Trophoblast cell (in vitro differentiated cells and primary cell): ENCODE measurements around the gene CDC42EP4.

Experiments used
- DNase-seq, 2 donors: peaks; one replicate each; pipeline ENCODE4 v3.0.0-alpha.2; 2016
- H2AFZ ChIP-seq: 2 replicates; pipeline ENCODE4 v1.6.1; 2013; ENCODE audit warnings: low read length, moderate library complexity, mild to moderate bottlenecking; ENCODE audit not compliant: insufficient read depth, poor library complexity
- H2AK5ac ChIP-seq: 2 replicates; pipeline ENCODE4 v1.6.1; 2013; ENCODE audit warnings: mild to moderate bottlenecking, low read length
- H2BK120ac ChIP-seq: 2 replicates; pipeline ENCODE4 v1.6.1; 2013; ENCODE audit warnings: low read length, mild to moderate bottlenecking, moderate library complexity; ENCODE audit not compliant: insufficient read depth, poor library complexity
- H2BK12ac ChIP-seq: 2 replicates; pipeline ENCODE4 v1.6.1; 2013; ENCODE audit warnings: mild to moderate bottlenecking, low read length, moderate library complexity
- H2BK5ac ChIP-seq: 2 replicates; pipeline ENCODE4 v1.6.1; 2013; ENCODE audit warnings: low read length, low read depth, moderate library complexity, mild to moderate bottlenecking; ENCODE audit not compliant: poor library complexity
- H3K14ac ChIP-seq: 2 replicates; pipeline ENCODE4 v1.6.1; 2013; ENCODE audit warnings: mild to moderate bottlenecking, low read length
- H3K18ac ChIP-seq: 2 replicates; pipeline ENCODE4 v1.6.1; 2013; ENCODE audit warnings: mild to moderate bottlenecking, low read length
- H3K23ac ChIP-seq: 2 replicates; pipeline ENCODE4 v1.6.1; 2013; ENCODE audit warnings: low read length
- H3K27ac ChIP-seq: 2 replicates; pipeline ENCODE4 v1.5.1; 2013; ENCODE audit warnings: low read depth, mild to moderate bottlenecking, inconsistent platforms, low read length, moderate library complexity
- H3K27me3 ChIP-seq: 2 replicates; pipeline ENCODE4 v1.6.1; 2013; ENCODE audit warnings: inconsistent platforms, mild to moderate bottlenecking, low read length, moderate library complexity; ENCODE audit not compliant: insufficient read depth
- H3K36me3 ChIP-seq, 2 experiments: 1 replicate in 1 of 2; 2 replicates in 1 of 2; pipeline ENCODE4 v1.6.1; 2013; ENCODE audit warnings: low read length in 2 of 2, mild to moderate bottlenecking in 2 of 2, moderate library complexity in 1 of 2; ENCODE audit not compliant: insufficient read depth in 2 of 2, control insufficient read depth in 1 of 2
- H3K4ac ChIP-seq: 2 replicates; pipeline ENCODE4 v1.6.1; 2013; ENCODE audit warnings: low read depth, mild to moderate bottlenecking, low read length, moderate library complexity
- H3K4me1 ChIP-seq, 2 experiments: 1 replicate in 1 of 2; 2 replicates in 1 of 2; pipeline ENCODE4 v1.6.1; 2013; ENCODE audit warnings: low read length in 2 of 2, mild to moderate bottlenecking in 2 of 2, moderate library complexity in 1 of 2; ENCODE audit not compliant: insufficient read depth in 2 of 2, control insufficient read depth in 1 of 2
- H3K4me2 ChIP-seq: 2 replicates; pipeline ENCODE4 v1.6.1; 2013; ENCODE audit warnings: inconsistent platforms, mild to moderate bottlenecking, low read length, moderate library complexity
- H3K4me3 ChIP-seq: 2 replicates; pipeline ENCODE4 v1.5.1; 2013; ENCODE audit warnings: mild to moderate bottlenecking, low read depth, low read length, inconsistent platforms
- H3K79me1 ChIP-seq: one replicate; pipeline ENCODE4 v1.6.1; 2013; ENCODE audit warnings: low read length
- H3K79me2 ChIP-seq: 2 replicates; pipeline ENCODE4 v1.6.1; 2013; ENCODE audit warnings: low read length, mild to moderate bottlenecking; ENCODE audit not compliant: control insufficient read depth, insufficient read depth, poor library complexity
- H3K9ac ChIP-seq: 2 replicates; pipeline ENCODE4 v1.6.1; 2013; ENCODE audit warnings: mild to moderate bottlenecking, low read length
- H3K9me3 ChIP-seq: 2 replicates; pipeline ENCODE4 v1.6.1; 2013; ENCODE audit warnings: low read depth, mild to moderate bottlenecking, control low read depth, inconsistent platforms, low read length; ENCODE audit not compliant: insufficient read depth
- H4K12ac ChIP-seq: 2 replicates; pipeline ENCODE4 v1.6.1; 2013; ENCODE audit warnings: low read depth, mild to moderate bottlenecking, low read length, moderate library complexity
- H4K8ac ChIP-seq: 2 replicates; pipeline ENCODE4 v1.6.1; 2013; ENCODE audit warnings: low read depth, mild to moderate bottlenecking, low read length, moderate library complexity
- H4K91ac ChIP-seq: one replicate; pipeline ENCODE4 v1.6.1; 2013; ENCODE audit warnings: low read depth, mild to moderate bottlenecking, low read length, moderate library complexity
- WGBS: extraction: QIAGEN DNeasy Blood & Tissue Kit; methylation state at CpG from one replicate; pipeline ENCODE4 v1.1.7; 2013; ENCODE audit warnings: missing lambda C conversion rate; ENCODE audit not compliant: insufficient read length, insufficient coverage; ENCODE audit errors: extremely low coverage; 5-methylcytosine and 5-hydroxymethylcytosine counted together

The CDC42EP4 gene

GRCh38 chr17:73300392-73300791 is 11.4 kb downstream of the CDC42EP4 start:
- Histone ChIP-seq H2AK5ac (no peak overlapping the region), H2AFZ (no peak overlapping the region), H3K14ac (no peak overlapping the region), H3K27ac (no peak overlapping the region), H3K4me3 (no peak overlapping the region), H3K27me3 (no peaks in the 10 kb centered on the region), H3K36me3 (peaks cover 0 to 2% of the 10 kb centered on the region in 2 experiments), H3K9me3 (no peaks in the 10 kb centered on the region), H3K79me2 (peaks cover 11% of the 10 kb centered on the region), H2BK5ac (no peak overlapping the region), H4K8ac (no peak overlapping the region), H4K91ac (no peak overlapping the region), H3K4me2 (no peak overlapping the region), H3K9ac (no peak overlapping the region), H3K79me1 (peaks cover 6% of the 10 kb centered on the region), H3K4ac (peak overlapping the region; percentile 45), H3K4me1 (peaks cover 22% of the 10 kb centered on the region in 2 experiments), H2BK120ac (no peak overlapping the region), H4K12ac (no peak overlapping the region), H3K23ac (no peak overlapping the region), H3K18ac (no peak overlapping the region), H2BK12ac (no peak overlapping the region)
- no peak for DNase-seq
- no CpG with 5 or more reads among the region's 3 CpGs for WGBS

DNA sequence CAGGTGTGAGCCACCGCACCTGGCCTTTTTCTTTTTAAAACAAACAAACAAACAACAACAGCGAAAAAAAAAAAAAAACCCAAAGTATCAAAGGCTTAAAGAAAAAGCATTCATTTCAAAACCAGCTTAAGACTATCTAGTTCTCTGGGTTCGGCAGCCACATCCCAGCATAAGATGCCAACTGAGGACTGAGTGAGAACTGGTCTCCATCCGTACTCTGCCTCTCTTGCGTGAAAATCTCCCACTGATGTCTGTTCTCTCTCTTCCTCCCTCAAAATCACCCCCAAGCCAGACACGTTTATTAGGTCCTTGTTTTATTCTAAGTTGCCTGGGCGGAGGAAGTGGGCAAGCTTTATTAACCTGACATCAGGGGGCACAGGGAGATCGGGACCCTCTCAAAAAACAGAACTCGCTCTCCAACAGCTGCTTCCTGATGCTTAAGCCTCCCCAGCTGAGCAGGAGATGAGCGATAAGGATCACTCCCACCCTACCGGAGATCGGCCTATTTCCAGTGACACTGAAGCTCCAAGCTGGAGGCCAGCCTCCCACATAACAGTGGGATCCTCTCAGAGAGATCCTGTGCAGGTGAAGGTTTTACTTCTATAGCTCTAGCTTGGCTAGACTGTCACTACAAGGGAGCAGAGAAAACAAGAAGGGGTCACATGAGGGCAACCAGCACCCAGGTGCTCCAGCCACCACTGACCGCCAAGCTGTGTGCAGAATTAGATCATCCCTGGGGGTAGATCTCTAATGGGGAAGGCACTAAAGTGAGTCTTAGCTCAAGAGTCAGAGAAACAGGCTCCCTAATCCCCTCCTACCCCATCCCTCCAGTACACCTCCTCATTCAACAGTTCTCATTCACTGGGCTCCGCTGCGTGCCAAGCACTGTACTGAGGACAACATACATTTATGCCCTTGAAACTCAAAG is 13.6 kb downstream of the CDC42EP4 start:
- no CpG with 5 or more reads among the region's 15 CpGs for WGBS

GRCh38 chr17:73293480-73293911 is 18.3 kb downstream of the CDC42EP4 start:
- WGBS: no CpG with 5 or more reads among the region's 9 CpGs

More for the DNA sequence above, 13.6 kb downstream of the CDC42EP4 start:
- H3K9ac ChIP-seq: no peak overlapping the region
- H3K27ac ChIP-seq: no peak overlapping the region
- no peak overlapping the region for H3K18ac ChIP-seq
- no peak overlapping the region for H4K8ac ChIP-seq
- H3K4ac ChIP-seq: peak overlapping the region; percentile 9
- no peak overlapping the region for H3K4me3 ChIP-seq
- no peak overlapping the region for H3K14ac ChIP-seq
- peaks cover 9% of the 10 kb centered on the region for H3K79me2 ChIP-seq
- peak in 1 of 2 donors; percentile 35 for DNase-seq
- H2BK12ac ChIP-seq: no peak overlapping the region
- peaks cover 22% of the 10 kb centered on the region in 2 experiments for H3K4me1 ChIP-seq
- H3K79me1 ChIP-seq: peaks cover 5% of the 10 kb centered on the region
- H4K91ac ChIP-seq: no peak overlapping the region
- no peak overlapping the region for H2AK5ac ChIP-seq
- no peak overlapping the region for H3K23ac ChIP-seq
- no peak overlapping the region for H4K12ac ChIP-seq
- H3K27me3 ChIP-seq: no peaks in the 10 kb centered on the region
- H2BK5ac ChIP-seq: no peak overlapping the region
- H3K4me2 ChIP-seq: no peak overlapping the region
- peaks cover 0 to 2% of the 10 kb centered on the region in 2 experiments for H3K36me3 ChIP-seq
- H2BK120ac ChIP-seq: no peak overlapping the region
- H3K9me3 ChIP-seq: no peaks in the 10 kb centered on the region
- no peak overlapping the region for H2AFZ ChIP-seq

DNA sequence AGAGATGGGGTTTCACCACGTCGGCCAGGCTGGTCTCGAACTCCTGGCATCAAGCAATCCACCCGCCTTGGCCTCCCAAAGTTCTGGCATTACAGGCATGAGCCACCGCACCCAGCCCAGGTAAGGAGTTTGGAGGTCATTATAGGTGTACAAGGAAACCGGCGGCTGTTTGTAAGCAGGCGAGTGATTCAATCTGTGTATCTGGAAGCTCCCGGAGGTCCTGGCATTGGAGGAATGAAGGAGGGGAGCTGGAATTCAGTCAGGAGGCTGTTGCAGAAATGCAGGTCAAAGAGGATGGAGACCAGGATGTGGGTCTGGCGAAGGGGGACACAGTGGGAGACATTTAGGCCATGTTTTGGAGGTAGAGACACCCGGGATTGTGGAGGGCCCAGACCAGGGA is 18.8 kb downstream of the CDC42EP4 start:
- Histone ChIP-seq H3K4me2 (peak overlapping the region; percentile 47), H3K36me3 (peaks cover 0 to 2% of the 10 kb centered on the region in 2 experiments), H2BK5ac (peak overlapping the region; percentile 90), H3K4ac (no peak overlapping the region), H3K79me1 (peaks cover 26% of the 10 kb centered on the region), H2AK5ac (no peak overlapping the region), H2AFZ (no peak overlapping the region), H3K27ac (peak overlapping the region; percentile 84), H3K27me3 (no peaks in the 10 kb centered on the region), H3K18ac (peak overlapping the region; percentile 1), H3K23ac (no peak overlapping the region), H3K79me2 (peaks cover 19% of the 10 kb centered on the region), H3K9me3 (no peaks in the 10 kb centered on the region), H3K14ac (peak overlapping the region; percentile 3), H3K4me1 (peaks cover 42 to 46% of the 10 kb centered on the region in 2 experiments), H4K91ac (peak overlapping the region; percentile 87), H2BK12ac (no peak overlapping the region), H3K4me3 (no peak overlapping the region), H4K8ac (peak overlapping the region; percentile 0), H2BK120ac (peak overlapping the region; percentile 84), H3K9ac (no peak overlapping the region), H4K12ac (peak overlapping the region; percentile 0)
- DNase-seq: peak; percentile 84 to 92
- no CpG with 5 or more reads among the region's 11 CpGs for WGBS

More at GRCh38 chr17:73293480-73293911, 18.3 kb downstream of the CDC42EP4 start:
- Histone ChIP-seq H2BK5ac (peak overlapping the region; percentile 71), H3K79me2 (peaks cover 19% of the 10 kb centered on the region), H4K8ac (peak overlapping the region; percentile 0), H2BK12ac (peak overlapping the region; percentile 21), H2AK5ac (no peak overlapping the region), H3K23ac (no peak overlapping the region), H3K14ac (peak overlapping the region; percentile 3), H3K9me3 (no peaks in the 10 kb centered on the region), H3K4me3 (no peak overlapping the region), H3K79me1 (peaks cover 26% of the 10 kb centered on the region), H3K9ac (no peak overlapping the region), H3K18ac (peak overlapping the region; percentile 25), H2BK120ac (peak overlapping the region; percentile 9), H3K4ac (no peak overlapping the region), H3K4me2 (peak overlapping the region; percentile 47), H3K27me3 (no peaks in the 10 kb centered on the region), H4K91ac (peak overlapping the region; percentile 61), H3K36me3 (peaks cover 0 to 2% of the 10 kb centered on the region in 2 experiments), H2AFZ (no peak overlapping the region), H4K12ac (peak overlapping the region; percentile 0), H3K27ac (peak overlapping the region; percentile 84), H3K4me1 (peaks cover 43 to 48% of the 10 kb centered on the region in 2 experiments)
- DNase-seq: peak; percentile 99
